Measurements from ENCODE around the gene TBC1D2B. TPM values are rescaled to one million over a fixed set of nuclear protein-coding genes. Genes with fewer than 3 reads are reported as not detected.

Gene TBC1D2B
- total and polyA plus RNA-seq, 2 of the 4 experiments (the other 2 are of a cell fraction): 17.7 to 28.3 TPM

DNA sequence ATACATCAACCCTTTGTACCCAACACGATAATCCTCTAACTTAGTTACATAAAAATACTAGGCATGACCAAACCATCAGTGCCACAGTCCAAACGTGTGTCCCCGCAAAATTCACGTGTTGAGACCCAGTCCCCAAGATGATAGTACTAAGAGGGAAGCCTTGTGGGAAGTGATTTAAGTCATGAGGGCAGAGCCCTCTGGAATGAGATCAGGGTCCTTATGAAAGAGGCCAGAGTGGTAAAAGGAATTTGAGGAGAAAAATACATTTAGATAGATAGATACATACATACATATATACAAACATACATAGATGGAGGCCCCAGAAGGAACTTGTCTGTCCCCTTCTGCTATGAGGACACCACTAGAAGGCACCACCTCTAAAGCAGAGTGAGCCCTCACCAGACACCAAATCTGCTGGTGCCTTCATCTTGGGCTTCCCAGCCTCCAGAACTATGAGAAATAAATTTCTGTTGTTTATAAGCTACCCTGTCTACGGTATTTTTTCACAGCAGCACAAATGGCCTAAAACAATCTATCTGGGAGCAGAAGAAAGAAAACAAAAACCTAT, 8.0 kb downstream of the TBC1D2B start:
- ATAC-seq (ENCODE audit: low read depth): no peak
- no peak for DNase-seq
- H3K56ac ChIP-seq (ENCODE audit: extremely low read depth, insufficient read depth, low read length): no peak overlapping the region
- no TSS peak for BruUV-seq (replicated peaks)
- H3K9me1 ChIP-seq (ENCODE audit: insufficient read depth, low read length): peaks cover 49% of the 10 kb centered on the region
- peak overlapping the region; percentile 66 for H2AK9ac ChIP-seq (replicated peaks; ENCODE audit: low read depth, low read length, poor library complexity)
- no CpG with 5 or more reads among the region's 5 CpGs for WGBS, 2 experiments (ENCODE audit: extremely low coverage in 2 of 2, insufficient read length in 1 of 2)
- H2BK120ac ChIP-seq (ENCODE audit: low read depth, low read length): peak overlapping the region; percentile 51; the same call in 1 of the 2 replicates
- H3K4ac ChIP-seq (ENCODE audit: low read depth, low read length): peak overlapping the region; percentile 70; the same call in 1 of the 2 replicates
- peaks cover 36 to 83% of the 10 kb centered on the region in 2 experiments for H3K79me1 ChIP-seq (ENCODE audit: low read depth in 1 of 2, low read length in 2 of 2)
- peak overlapping the region; percentile 65 for H3K23ac ChIP-seq (ENCODE audit: low read depth, low read length)
- in situ Hi-C loops (cut with MboI; ENCODE audit: low sequenced_read_pairs): no loop called here
- H3K18ac ChIP-seq (ENCODE audit: low read depth, low read length): peak overlapping the region; percentile 47
- H3K4me3 ChIP-seq (ENCODE audit: insufficient read depth, low read depth, low read length): no peak overlapping the region
- H4K20me1 ChIP-seq (ENCODE audit: insufficient read depth, low read length): peaks cover 61% of the 10 kb centered on the region
- peak overlapping the region; percentile 18; the same call in 1 of the 2 replicates for H3K27ac ChIP-seq (ENCODE audit: insufficient read depth, low read length)
- peak overlapping the region; percentile 21; the same call in 1 of the 2 replicates for H3K4me2 ChIP-seq (ENCODE audit: low read depth, low read length)
- no peaks in the 10 kb centered on the region for H3K9me3 ChIP-seq (ENCODE audit: control insufficient read depth, insufficient read depth, low read length)
- 0 out of 2 replicates have a peak overlapping the region, but pooled peaks have one; percentile 27 for H2BK20ac ChIP-seq (ENCODE audit: low read depth, low read length)
- dilution Hi-C loops (cut with HindIII; ENCODE audit: low sequenced_read_pairs, unreplicated experiment): no loop called here
- intact Hi-C loops (cut with micrococcal nuclease): loop anchor here (5.0 kb wide), 1 partner anchor 62 kb away; no protein-coding TSS in a partner anchor
- ChIA-PET CTCF (no interaction called here), POLR2A (ENCODE audit: unreplicated experiment) (no interaction called here)
- peaks cover 54% of the 10 kb centered on the region for H3K4me1 ChIP-seq (ENCODE audit: control insufficient read depth, insufficient read depth, low read length)
- no peaks in the 10 kb centered on the region for H3K27me3 ChIP-seq (ENCODE audit: control insufficient read depth, insufficient read depth, low read length)
- peak overlapping the region; percentile 82; the same call in 1 of the 2 replicates for H2AK5ac ChIP-seq (ENCODE audit: low read depth, low read length)
- peak overlapping the region; percentile 67; the same call in 1 of the 3 replicates for H2BK15ac ChIP-seq (ENCODE audit: low read depth, low read length)
- H2BK5ac ChIP-seq (ENCODE audit: low read depth, low read length, poor library complexity, severe bottlenecking): peak overlapping the region; percentile 74
- peak overlapping the region; percentile 60; the same call in 1 of the 2 replicates for H3K14ac ChIP-seq (replicated peaks; ENCODE audit: low read depth, low read length)
- H4K91ac ChIP-seq (ENCODE audit: insufficient read depth, low read depth, low read length): peak overlapping the region; percentile 16; the same call in 1 of the 2 replicates
- no peak overlapping the region for H3K9ac ChIP-seq (ENCODE audit: low read depth, low read length)
- H3K36me3 ChIP-seq (ENCODE audit: control insufficient read depth, insufficient read depth, low read length): peaks cover 2% of the 10 kb centered on the region
- H4K5ac ChIP-seq (ENCODE audit: low read depth, low read length): peak overlapping the region; percentile 63
- TF ChIP-seq USF2 (IDR thresholded peaks at IDR 0.05; ENCODE audit: low read depth, low read length) (no peak), POLR2A (IDR thresholded peaks at IDR 0.05; ENCODE audit: low read depth, low read length) (no peak), RCOR1 (IDR thresholded peaks at IDR 0.05; ENCODE audit: insufficient replicate concordance, low read length) (no peak), RAD21 (IDR thresholded peaks at IDR 0.05; ENCODE audit: low read length) (no peak), RFX5 (IDR thresholded peaks at IDR 0.05; ENCODE audit: low read depth, low read length) (no peak), MAZ (IDR thresholded peaks at IDR 0.05; ENCODE audit: borderline replicate concordance, low read depth, low read length) (no peak), CHD1 (IDR thresholded peaks at IDR 0.05; ENCODE audit: low read depth, low read length) (no peak), MXI1 (IDR thresholded peaks at IDR 0.05; ENCODE audit: borderline replicate concordance, low read depth, low read length) (no peak), CEBPB (IDR thresholded peaks at IDR 0.05; ENCODE audit: low read depth, low read length) (no peak), SMC3 (IDR thresholded peaks at IDR 0.05; ENCODE audit: low read depth, low read length) (no peak), MAFK (IDR thresholded peaks at IDR 0.05; ENCODE audit: low read depth, low read length) (no peak)
- TF ChIP-seq, protein P1, sequence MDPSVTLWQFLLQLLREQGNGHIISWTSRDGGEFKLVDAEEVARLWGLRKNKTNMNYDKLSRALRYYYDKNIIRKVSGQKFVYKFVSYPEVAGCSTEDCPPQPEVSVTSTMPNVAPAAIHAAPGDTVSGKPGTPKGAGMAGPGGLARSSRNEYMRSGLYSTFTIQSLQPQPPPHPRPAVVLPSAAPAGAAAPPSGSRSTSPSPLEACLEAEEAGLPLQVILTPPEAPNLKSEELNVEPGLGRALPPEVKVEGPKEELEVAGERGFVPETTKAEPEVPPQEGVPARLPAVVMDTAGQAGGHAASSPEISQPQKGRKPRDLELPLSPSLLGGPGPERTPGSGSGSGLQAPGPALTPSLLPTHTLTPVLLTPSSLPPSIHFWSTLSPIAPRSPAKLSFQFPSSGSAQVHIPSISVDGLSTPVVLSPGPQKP (IDR thresholded peaks at IDR 0.05; ENCODE audit: borderline replicate concordance, low read depth, low read length): no peak
- peak overlapping the region in 1 of 2 experiments; percentile 54; a peak in 2 of 4 replicates for H4K8ac ChIP-seq (ENCODE audit: low read depth in 2 of 2, low read length in 2 of 2)
- H2AFZ ChIP-seq (replicated peaks; ENCODE audit: low read length, poor library complexity): no peak overlapping the region

All from IMR-90 (cell line).